Left colon (tissue), 2 donors: ENCODE results near the gene FGFR3. TPM values are rescaled to one million over a fixed set of nuclear protein-coding genes. Genes with fewer than 3 reads are reported as not detected.
A peak's percentile ranks its signal among the peaks of the same experiment; 100 is the strongest.

Experiments used
- ATAC-seq: fragments of 200-7000 bp; cut with Tn5 transposase; one replicate; pipeline ENCODE4 v1.9.1; 2020; ENCODE audit warnings: mild to moderate bottlenecking, moderate library complexity
- DNase-seq, 2 donors: peaks; one replicate each; pipeline ENCODE4 v3.0.0-alpha.2; 2020
- intact Hi-C, 2 donors: fragments of 100-400 bp; cut with DNase I in 1 of 2; cut with micrococcal nuclease in 1 of 2; formaldehyde crosslinking; loops; one replicate each; pipeline versions ENCODE4 v1.11.2 to v1.14.0; 2022; cut with DNase I, micrococcal nuclease
- total RNA-seq, 2 donors: library from RNA; stranded (reverse); fragmentation: NEBNext Ultra II Directional; extraction: Animal tissue kit (Norgen Biotek cat#: 25700); gene quantifications; one replicate each; pipeline ENCODE4 v1.2.1, GENCODE V29; 2021
- donor health status: DM: no; HTN: no; CAD: no.
- donor health status: DM: yes; HTN: yes; CAD: no.

FGFR3 gene
- total RNA-seq, 2 donors from 2014 or later: 46.5 to 57.4 TPM

- ATAC-seq (no peak), DNase-seq (no peak)
- intact Hi-C loops: no loop called here
These were observed 13.3 kb upstream of the FGFR3 start for GRCh38 chr4:1779588-1780382.

- DNase-seq (no peak), ATAC-seq (no peak)
- intact Hi-C loops: no loop called here
These were observed 12.7 kb upstream of the FGFR3 start for GRCh38 chr4:1780435-1780834.

GRCh38 chr4:1783015-1783414 lies 10.1 kb upstream of the FGFR3 start:
- ATAC-seq: no peak
- no peak for DNase-seq

GRCh38 chr4:1783970-1784369 lies 9.1 kb upstream of the FGFR3 start:
- intact Hi-C loops: no loop called here

More at GRCh38 chr4:1783015-1783414, 10.1 kb upstream of the FGFR3 start:
- intact Hi-C loops: no loop called here

GRCh38 chr4:1784395-1784788 lies 8.7 kb upstream of the FGFR3 start:
- no peak for DNase-seq
- ATAC-seq: no peak
- intact Hi-C loops: no loop called here

More at GRCh38 chr4:1783970-1784369, 9.1 kb upstream of the FGFR3 start:
- no peak for DNase-seq
- ATAC-seq: no peak

GRCh38 chr4:1784789-1785591 lies 8.1 kb upstream of the FGFR3 start:
- DNase-seq (peak in 1 of 2 donors; percentile 53), ATAC-seq (peak; percentile 92)
- intact Hi-C loops: no loop called here

GRCh38 chr4:1785592-1785991 lies 7.5 kb upstream of the FGFR3 start:
- no peak for DNase-seq
- intact Hi-C loops: no loop called here
- ATAC-seq: peak; percentile 70

GRCh38 chr4:1786544-1787362 lies 6.3 kb upstream of the FGFR3 start:
- intact Hi-C loops: no loop called here
- ATAC-seq: no peak

GRCh38 chr4:1787411-1788077 lies 5.5 kb upstream of the FGFR3 start:
- ATAC-seq (no peak), DNase-seq (no peak)
- intact Hi-C loops: no loop called here

More at GRCh38 chr4:1786544-1787362, 6.3 kb upstream of the FGFR3 start:
- no peak for DNase-seq

GRCh38 chr4:1788254-1788973 lies 4.7 kb upstream of the FGFR3 start:
- no peak for DNase-seq
- ATAC-seq: no peak
- intact Hi-C loops: no loop called here

GRCh38 chr4:1789552-1789951 lies 3.5 kb upstream of the FGFR3 start:
- no peak for ATAC-seq
- intact Hi-C loops: no loop called here

GRCh38 chr4:1790005-1790404 lies 3.1 kb upstream of the FGFR3 start:
- ATAC-seq (no peak), DNase-seq (no peak)
- intact Hi-C loops: no loop called here

More at GRCh38 chr4:1789552-1789951, 3.5 kb upstream of the FGFR3 start:
- no peak for DNase-seq

- ATAC-seq (peak; percentile 11), DNase-seq (peak in 1 of 2 donors; percentile 36)
- intact Hi-C loops: no loop called here
These were observed 798 bp upstream of the FGFR3 start for GRCh38 chr4:1792158-1792831.

GRCh38 chr4:1793496-1793840 lies 375 bp downstream of the FGFR3 start:
- DNase-seq (peak; percentile 53 to 75), ATAC-seq (peak; percentile 31)
- intact Hi-C loops: no loop called here

GRCh38 chr4:1793940-1794808 lies 1.1 kb downstream of the FGFR3 start:
- peak; percentile 10 for ATAC-seq
- no peak for DNase-seq

GRCh38 chr4:1794809-1795298 lies 1.8 kb downstream of the FGFR3 start:
- peak in 1 of 2 donors; percentile 40 for DNase-seq
- intact Hi-C loops: no loop called here
- peak; percentile 14 for ATAC-seq

More at GRCh38 chr4:1793940-1794808, 1.1 kb downstream of the FGFR3 start:
- intact Hi-C loops: no loop called here
